Nephron progenitor cell (in vitro differentiated cells): ENCODE measurements around the gene CNTNAP2.

ENCODE experiments used
- DNase-seq: peaks from one replicate; pipeline ENCODE4 v3.0.0; 2021
- H3K27ac Mint-ChIP-seq: 2 replicates; pipeline ENCODE4 v1.8.0; 2021; ENCODE audit warnings: mild to moderate bottlenecking, moderate library complexity, mixed read lengths
- H3K27me3 Mint-ChIP-seq: 2 replicates; pipeline ENCODE4 v1.8.0; 2021; ENCODE audit warnings: mild to moderate bottlenecking, low read depth, mixed read lengths; ENCODE audit not compliant: poor library complexity
- H3K36me3 Mint-ChIP-seq: 2 replicates; pipeline ENCODE4 v1.8.0; 2021; ENCODE audit warnings: low read depth, mixed read lengths
- H3K4me1 Mint-ChIP-seq: 2 replicates; pipeline ENCODE4 v1.8.0; 2021; ENCODE audit warnings: mixed read lengths
- H3K4me3 Mint-ChIP-seq: 2 replicates; pipeline ENCODE4 v1.8.0; 2021; ENCODE audit warnings: mild to moderate bottlenecking, moderate library complexity, mixed read lengths
- H3K9me3 Mint-ChIP-seq: 2 replicates; pipeline ENCODE4 v1.8.0; 2021; ENCODE audit warnings: mild to moderate bottlenecking, moderate library complexity, mixed read lengths
- TF ChIP-seq, protein P1 (sequence below): fragments of 200-600 bp; sonication (generic); IDR thresholded peaks from 2 replicates; pipeline ENCODE4 v1.5.0; 2021; ENCODE audit warnings: antibody characterized with exemption

CNTNAP2 gene

DNA sequence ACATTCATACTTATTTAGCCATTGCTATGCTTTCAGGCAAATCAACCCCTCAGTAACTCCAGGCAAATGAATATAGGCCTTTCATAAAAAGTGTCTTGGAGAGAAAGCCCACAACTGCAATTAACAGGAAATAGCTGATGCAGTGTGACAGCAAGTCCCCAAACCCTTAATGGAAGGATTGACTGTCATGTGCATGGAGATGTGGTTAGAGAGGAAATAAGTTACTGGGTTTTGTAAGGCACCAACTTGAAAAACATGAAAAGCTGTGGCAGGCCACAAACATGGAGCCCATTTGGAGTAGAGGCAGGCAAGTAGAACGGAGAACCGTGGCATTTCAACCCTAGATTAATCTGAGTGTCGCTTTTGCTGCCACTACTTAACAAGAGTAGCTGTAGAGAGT lies 1924.6 kb downstream of the CNTNAP2 start:
- H3K27ac Mint-ChIP-seq: no peak overlapping the region
- H3K36me3 Mint-ChIP-seq: no peaks in the 10 kb centered on the region
- no peak overlapping the region for H3K4me3 Mint-ChIP-seq
- no peak for DNase-seq
- TF ChIP-seq, protein P1, sequence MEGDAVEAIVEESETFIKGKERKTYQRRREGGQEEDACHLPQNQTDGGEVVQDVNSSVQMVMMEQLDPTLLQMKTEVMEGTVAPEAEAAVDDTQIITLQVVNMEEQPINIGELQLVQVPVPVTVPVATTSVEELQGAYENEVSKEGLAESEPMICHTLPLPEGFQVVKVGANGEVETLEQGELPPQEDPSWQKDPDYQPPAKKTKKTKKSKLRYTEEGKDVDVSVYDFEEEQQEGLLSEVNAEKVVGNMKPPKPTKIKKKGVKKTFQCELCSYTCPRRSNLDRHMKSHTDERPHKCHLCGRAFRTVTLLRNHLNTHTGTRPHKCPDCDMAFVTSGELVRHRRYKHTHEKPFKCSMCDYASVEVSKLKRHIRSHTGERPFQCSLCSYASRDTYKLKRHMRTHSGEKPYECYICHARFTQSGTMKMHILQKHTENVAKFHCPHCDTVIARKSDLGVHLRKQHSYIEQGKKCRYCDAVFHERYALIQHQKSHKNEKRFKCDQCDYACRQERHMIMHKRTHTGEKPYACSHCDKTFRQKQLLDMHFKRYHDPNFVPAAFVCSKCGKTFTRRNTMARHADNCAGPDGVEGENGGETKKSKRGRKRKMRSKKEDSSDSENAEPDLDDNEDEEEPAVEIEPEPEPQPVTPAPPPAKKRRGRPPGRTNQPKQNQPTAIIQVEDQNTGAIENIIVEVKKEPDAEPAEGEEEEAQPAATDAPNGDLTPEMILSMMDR: no peak
- peaks cover 9% of the 10 kb centered on the region for H3K4me1 Mint-ChIP-seq
- peaks cover 4% of the 10 kb centered on the region for H3K27me3 Mint-ChIP-seq
- no peaks in the 10 kb centered on the region for H3K9me3 Mint-ChIP-seq

GRCh38 chr7:148042935-148043631 lies 1926.5 kb downstream of the CNTNAP2 start:
- no peak overlapping the region for H3K27ac Mint-ChIP-seq
- H3K36me3 Mint-ChIP-seq: no peaks in the 10 kb centered on the region
- no peak for DNase-seq
- H3K9me3 Mint-ChIP-seq: no peaks in the 10 kb centered on the region
- peaks cover 9% of the 10 kb centered on the region for H3K4me1 Mint-ChIP-seq
- H3K4me3 Mint-ChIP-seq: no peak overlapping the region
- TF ChIP-seq, protein P1: no peak
- H3K27me3 Mint-ChIP-seq: peaks cover 4% of the 10 kb centered on the region

GRCh38 chr7:148044173-148044572 lies 1927.6 kb downstream of the CNTNAP2 start:
- Mint-ChIP-seq H3K4me1 (peaks cover 9% of the 10 kb centered on the region), H3K27ac (no peak overlapping the region), H3K4me3 (no peak overlapping the region), H3K27me3 (peaks cover 4% of the 10 kb centered on the region), H3K9me3 (no peaks in the 10 kb centered on the region), H3K36me3 (no peaks in the 10 kb centered on the region)
- TF ChIP-seq, protein P1: no peak
- no peak for DNase-seq

- TF ChIP-seq, protein P1: no peak
- Mint-ChIP-seq H3K4me1 (peaks cover 9% of the 10 kb centered on the region), H3K27ac (no peak overlapping the region), H3K27me3 (peaks cover 4% of the 10 kb centered on the region), H3K9me3 (no peaks in the 10 kb centered on the region), H3K36me3 (no peaks in the 10 kb centered on the region), H3K4me3 (no peak overlapping the region)
- DNase-seq: no peak
Measured at GRCh38 chr7:148045521-148045920, 1928.9 kb downstream of the CNTNAP2 start.

DNA sequence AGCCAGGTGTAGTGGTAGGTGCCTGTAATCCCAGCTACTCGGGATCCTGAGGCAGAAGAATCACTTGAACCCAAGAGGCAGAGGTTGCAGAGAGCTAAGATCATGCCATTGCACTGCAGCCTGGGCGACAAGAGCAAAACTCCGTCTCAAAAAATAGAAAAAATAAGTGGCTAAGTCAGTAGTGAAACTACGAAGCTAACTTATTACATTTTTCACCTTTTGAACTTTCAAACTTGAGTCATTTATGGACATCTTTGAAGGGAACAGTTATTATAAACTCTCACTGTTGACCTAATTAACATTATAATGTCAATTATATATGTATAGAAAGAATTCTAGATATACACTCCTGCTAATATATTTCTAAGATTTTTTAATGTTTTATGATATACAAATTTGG lies 1932.5 kb downstream of the CNTNAP2 start:
- H3K27ac Mint-ChIP-seq: no peak overlapping the region
- TF ChIP-seq, protein P1: no peak
- H3K4me3 Mint-ChIP-seq: no peak overlapping the region
- peaks cover 9% of the 10 kb centered on the region for H3K4me1 Mint-ChIP-seq
- H3K9me3 Mint-ChIP-seq: no peaks in the 10 kb centered on the region
- no peak for DNase-seq
- peaks cover 4% of the 10 kb centered on the region for H3K27me3 Mint-ChIP-seq
- no peaks in the 10 kb centered on the region for H3K36me3 Mint-ChIP-seq

DNA sequence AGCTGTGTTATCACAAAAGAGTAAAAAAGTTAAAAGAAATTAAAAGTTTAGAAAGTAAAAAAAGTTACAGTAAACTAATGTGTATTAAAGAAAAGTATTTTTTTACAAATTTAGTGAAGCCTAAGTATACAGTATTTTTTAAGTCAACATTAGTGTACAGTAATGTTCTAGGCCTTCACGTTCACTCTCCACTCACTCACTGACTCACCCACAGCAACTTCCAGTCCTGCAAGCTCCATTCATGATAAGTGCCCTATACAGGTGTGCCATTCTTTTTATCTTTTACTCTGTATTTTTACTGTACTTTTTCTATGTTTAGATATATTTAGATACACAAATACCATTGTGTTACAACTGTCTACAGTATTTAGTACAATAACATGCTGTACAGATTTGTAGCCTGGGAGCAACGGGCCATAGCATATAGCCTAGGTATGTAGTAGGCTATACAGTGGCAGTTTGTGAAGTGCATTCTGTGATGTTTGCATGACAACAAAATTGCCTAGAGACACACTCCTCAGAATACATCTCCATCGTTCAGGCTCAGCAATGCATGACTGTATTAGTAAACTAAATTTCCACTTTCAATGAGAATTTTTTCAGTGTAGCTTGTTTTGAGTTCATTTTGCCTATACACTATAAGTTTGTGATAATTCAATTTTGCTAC lies 1934.0 kb downstream of the CNTNAP2 start:
- no peak for DNase-seq
- no peaks in the 10 kb centered on the region for H3K36me3 Mint-ChIP-seq
- H3K27me3 Mint-ChIP-seq: no peaks in the 10 kb centered on the region
- H3K4me3 Mint-ChIP-seq: no peak overlapping the region
- no peaks in the 10 kb centered on the region for H3K4me1 Mint-ChIP-seq
- H3K9me3 Mint-ChIP-seq: no peaks in the 10 kb centered on the region
- TF ChIP-seq, protein P1: no peak
- no peak overlapping the region for H3K27ac Mint-ChIP-seq
